Liver (tissue), 3 donors: ENCODE results near the gene DNAJB11.

Experiments used
- CTCF ChIP-seq: fragments of 150-350 bp; IDR thresholded peaks from 2 replicates; pipeline ENCODE4 v1.5.1; 2017; ENCODE audit warnings: improper control_type of control experiment, low read depth, low read length; ENCODE audit not compliant: missing input control
- HNF4A ChIP-seq, 2 donors: conservative IDR thresholded peaks; 2 replicates each; pipeline ENCODE4 v1.6.1; 2016; ENCODE audit warnings: antibody characterized with exemption in 2 of 2, mild to moderate bottlenecking in 2 of 2
- MAX ChIP-seq: IDR thresholded peaks from 2 replicates; pipeline ENCODE4 v1.6.1; 2016; ENCODE audit warnings: antibody characterized with exemption
- REST ChIP-seq: IDR thresholded peaks from 2 replicates; pipeline ENCODE4 v1.6.1; 2016; ENCODE audit warnings: antibody characterized with exemption, mild to moderate bottlenecking
- RXRA ChIP-seq, 2 donors: IDR thresholded peaks; 2 replicates each; pipeline ENCODE4 v1.6.1; 2017 to 2018; ENCODE audit warnings: antibody characterized with exemption in 2 of 2, mild to moderate bottlenecking in 1 of 2
- SP1 ChIP-seq: IDR thresholded peaks from 2 replicates; pipeline ENCODE4 v1.6.1; 2018; ENCODE audit warnings: antibody characterized with exemption, mild to moderate bottlenecking
- TAF1 ChIP-seq: conservative IDR thresholded peaks from 2 replicates; pipeline ENCODE4 v1.6.1; 2016; ENCODE audit warnings: antibody characterized with exemption, mild to moderate bottlenecking
- donor health status: healthy.
- donor health status: healthy.

- TF ChIP-seq SP1 (no peak), REST (no peak), MAX (no peak), HNF4A (conservative IDR thresholded peaks at IDR 0.05) (no peak), CTCF (no peak), TAF1 (no peak), RXRA (IDR thresholded peaks at IDR 0.05) (no peak)
These were observed 30.4 kb downstream of the DNAJB11 start for GRCh38 chr3:186600896-186601295.
